GM18526 (cell line): Measurements from ENCODE around the gene MILR1.
A peak's percentile ranks its signal among the peaks of the same experiment; 100 is the strongest.

Experiments used
- POLR2A ChIP-seq: IDR thresholded peaks from 3 replicates; pipeline ENCODE4 v1.6.1; 2011; ENCODE audit not compliant: insufficient read length; ENCODE audit errors: extremely low read depth

MILR1 gene

DNA sequence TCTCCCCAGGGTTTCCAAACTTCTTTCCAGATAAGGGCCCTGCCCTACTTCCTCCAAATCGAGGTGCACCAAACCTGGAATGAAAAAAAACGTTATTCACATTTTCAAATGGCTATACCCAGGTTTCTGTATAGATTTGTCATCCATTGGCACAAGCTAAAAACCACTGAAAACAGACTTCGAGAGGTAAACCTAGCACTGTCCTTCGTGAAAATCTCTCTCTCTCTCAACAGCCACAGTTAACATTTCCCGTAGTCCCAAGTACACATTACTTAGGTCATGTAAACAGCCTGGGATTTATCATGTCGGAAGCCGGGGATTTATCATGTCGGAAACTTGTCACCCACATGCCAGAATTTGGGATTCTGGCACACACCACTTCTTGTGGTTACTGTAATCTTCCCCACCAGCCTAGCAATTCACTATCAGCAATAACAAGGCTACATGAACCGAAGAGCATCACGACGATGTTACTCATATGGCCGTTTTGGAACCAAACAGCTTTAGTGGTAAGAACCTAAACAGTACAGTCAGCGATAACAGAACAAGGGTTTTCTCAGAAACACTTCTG lies 55.9 kb downstream of the MILR1 start:
- TF ChIP-seq POLR2A: no peak

DNA sequence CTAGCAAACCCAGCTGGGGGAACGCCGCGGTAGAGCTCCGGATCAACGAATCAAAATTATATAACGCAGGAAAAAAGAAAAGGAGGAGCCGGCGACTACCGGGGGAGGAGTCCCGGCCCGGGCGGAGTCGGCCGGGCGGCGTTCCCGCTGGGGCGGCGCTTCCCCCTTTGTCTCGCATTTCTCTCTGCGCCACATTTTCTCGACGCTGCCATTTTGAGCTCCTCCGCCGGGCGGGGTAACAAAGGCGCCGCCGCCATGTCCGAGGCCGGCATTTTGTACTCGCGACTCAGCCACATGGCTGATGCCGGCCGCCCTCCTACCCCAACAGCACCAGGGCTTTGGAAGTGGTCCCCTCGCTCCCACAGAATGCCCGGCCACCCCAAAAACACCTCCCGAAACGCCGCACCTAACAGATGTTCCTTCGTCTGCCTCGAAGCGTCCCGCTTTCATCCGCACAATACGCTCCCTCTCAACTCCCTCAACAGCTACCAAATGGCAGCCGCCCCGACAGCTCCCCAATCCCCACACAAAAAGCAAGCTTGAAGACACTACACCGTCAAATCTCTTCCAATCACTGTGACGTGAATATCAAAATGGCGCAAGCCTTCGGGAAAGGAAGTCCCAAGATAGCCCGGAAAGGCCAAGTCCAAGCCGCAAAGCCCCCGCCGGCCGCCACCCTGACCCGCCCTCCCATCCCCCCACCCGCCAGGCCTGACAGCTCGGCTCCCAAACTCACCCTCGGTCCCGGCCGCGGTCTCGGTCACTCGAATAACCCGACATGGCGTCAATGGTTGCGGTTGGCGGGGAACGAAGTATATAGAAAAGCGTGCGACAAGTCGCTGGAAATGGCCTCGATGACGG lies 56.7 kb downstream of the MILR1 start:
- peak; percentile 51 for TF ChIP-seq POLR2A

DNA sequence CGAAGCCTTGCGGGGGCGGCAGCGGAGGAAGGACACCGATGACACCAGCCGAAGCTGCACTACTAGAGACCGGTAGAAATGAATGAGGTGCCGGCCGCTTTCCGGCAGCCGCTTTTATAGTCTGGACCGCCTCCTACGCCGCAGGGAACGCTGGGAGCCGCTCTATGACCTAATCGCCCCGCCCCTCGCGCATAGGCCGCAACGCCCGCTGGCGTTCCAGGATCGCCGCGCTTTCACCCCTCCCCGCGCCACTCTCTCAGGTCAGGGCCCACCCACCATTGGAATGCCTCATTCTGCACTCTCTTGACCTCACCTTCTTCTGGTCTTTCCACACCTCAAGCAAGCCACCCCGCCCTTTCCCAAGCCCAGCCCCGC lies 57.3 kb downstream of the MILR1 start, which contains the start of gene DDX5:
Gene DDX5, minus strand, starts transcription at position 89 of the 375 bp plus-strand sequence. CDS start 170 bp downstream, outside the sequence.
- TF ChIP-seq POLR2A: peak; percentile 99

DNA sequence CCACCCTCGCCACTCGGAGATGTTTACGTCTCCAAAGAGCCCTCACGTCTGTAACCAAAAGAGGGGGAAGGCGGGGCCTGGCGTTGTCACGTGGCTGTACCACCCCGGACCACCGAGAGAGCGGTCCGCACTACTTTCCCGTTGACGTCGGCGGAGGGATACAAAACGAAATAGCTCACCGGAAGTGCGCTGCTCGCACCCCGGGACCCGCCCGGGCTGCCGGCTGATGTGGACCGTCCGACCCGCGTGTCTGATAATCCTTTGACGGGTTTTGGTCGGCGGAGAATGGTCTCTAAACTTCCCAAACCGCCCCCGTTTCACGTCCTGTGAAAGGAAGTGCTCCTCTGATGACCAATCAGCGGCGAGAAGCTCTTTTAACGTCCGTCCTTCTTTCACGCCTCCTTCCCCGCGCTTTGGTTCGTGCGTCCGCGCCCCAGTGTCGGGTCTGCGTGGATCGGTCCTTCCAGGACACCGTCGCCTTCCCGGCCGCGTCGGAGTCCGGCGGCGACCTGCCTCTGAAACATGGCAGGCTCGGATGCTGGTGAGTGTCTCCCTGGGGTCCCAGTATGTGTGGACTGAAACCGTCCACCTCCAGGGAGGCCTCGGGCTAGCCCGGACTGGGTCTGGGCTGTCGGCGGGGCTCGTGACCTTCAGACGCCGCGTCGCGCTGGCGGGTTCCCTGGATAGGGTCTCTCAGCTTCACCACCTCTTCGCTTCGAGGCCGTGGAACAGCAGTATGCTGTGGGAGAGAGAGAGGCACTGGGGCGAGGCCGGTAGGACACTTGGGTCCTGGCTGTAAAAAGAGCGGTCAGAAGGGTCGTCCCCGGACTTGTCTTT lies 57.9 kb downstream of the MILR1 start, which contains the start of gene CEP95:
Gene CEP95, plus strand, starts transcription at position 402 of the 837 bp plus-strand sequence. Its CDS starts 121 bp downstream, at position 523.
- peak; percentile 84 for TF ChIP-seq POLR2A

DNA sequence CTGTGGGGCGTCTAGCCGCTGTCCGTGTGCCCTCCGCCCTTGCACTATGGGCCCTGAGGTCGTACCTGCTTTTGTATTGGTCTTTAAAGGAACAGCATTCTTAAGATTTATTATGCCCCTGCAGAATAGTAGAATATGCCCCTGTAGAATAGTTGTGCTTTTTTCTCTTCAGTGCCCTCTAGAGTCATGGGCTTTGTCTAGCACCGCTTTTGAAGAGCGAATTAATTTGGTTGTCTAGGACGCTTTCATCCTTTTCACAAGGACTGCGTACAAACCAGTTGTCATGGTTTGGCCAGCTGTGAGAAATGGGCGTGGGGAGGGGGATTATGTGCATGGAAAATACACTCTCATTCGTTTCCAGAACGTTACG lies 58.5 kb downstream of the MILR1 start:
- TF ChIP-seq POLR2A: no peak

DNA sequence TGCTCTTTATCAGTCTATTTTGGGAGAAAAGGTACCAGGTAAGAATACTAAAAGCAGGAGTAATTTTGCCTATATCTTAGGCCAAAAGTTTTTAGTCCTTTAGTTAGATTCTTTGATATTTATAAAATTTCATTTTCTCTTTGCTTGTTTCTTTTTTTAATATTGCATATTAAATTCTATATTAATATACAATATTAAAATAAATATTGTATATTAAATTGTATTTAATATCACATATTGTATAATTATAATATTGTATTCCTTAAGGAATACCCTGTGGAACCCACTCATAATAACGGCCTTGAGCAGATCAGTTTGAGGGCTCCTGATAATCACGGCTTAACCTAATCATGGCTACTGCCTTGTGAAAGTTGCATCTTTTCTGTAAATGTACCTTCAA lies 59.8 kb downstream of the MILR1 start:
- no peak for TF ChIP-seq POLR2A

- TF ChIP-seq POLR2A: no peak
Observed at GRCh38 chr17:64509179-64509578, 60.3 kb downstream of the MILR1 start.

DNA sequence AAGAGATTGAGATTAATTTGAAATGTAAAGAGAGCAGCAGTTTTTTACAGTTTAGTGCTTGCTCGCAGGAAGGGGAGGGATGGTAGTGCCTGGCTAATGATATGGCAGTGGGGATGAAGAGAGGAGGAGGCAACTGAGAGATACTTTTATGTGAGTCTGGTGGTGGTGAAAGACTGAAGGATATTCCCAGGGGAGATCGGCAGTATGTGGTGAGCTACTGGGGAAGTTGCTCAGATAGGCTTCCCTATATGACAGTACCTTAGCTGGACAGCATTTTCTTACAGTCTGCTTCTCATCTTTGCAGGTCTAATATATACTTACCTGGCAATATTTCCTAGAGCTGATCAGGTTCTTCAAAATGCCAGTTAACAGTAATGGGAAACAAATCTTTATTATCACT lies 66.5 kb downstream of the MILR1 start:
- TF ChIP-seq POLR2A: no peak

DNA sequence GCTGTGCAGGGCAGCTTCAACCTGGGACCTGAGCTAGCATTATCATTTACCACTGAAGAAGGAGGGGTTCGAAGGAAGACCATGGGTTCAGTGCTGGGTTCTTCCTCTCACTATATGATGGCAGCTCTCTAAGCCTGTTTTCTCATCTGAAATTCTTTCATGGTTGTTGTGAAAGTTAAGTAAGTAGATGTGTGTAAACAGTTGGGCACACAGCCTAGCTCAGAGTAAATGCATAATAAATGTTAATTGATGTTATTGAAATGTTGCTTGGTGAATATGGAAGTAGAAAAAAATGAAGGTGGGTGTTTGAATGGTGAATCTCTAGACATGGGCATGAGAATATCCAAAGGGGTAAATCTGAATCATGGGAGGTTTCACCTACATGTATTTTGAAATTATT lies 66.9 kb downstream of the MILR1 start:
- TF ChIP-seq POLR2A: no peak
